ENCODE results near the gene QKI.

GRCh38 chr6:163589387-163589786, 174.9 kb downstream of the QKI start:
- TF ChIP-seq CTCF (IDR thresholded peaks at IDR 0.05) (no peak), POLR2A (IDR thresholded peaks at IDR 0.05) (no peak)

Measured in right lobe of liver (tissue), 4 donors.